ENCODE measurements around the gene RNF225. TPM values are rescaled to one million over a fixed set of nuclear protein-coding genes. Genes with fewer than 3 reads are reported as not detected.

RNF225 gene
- polyA plus RNA-seq, 1 of the 3 experiments (the other 2 are of a cell fraction): 0.13 TPM

DNA sequence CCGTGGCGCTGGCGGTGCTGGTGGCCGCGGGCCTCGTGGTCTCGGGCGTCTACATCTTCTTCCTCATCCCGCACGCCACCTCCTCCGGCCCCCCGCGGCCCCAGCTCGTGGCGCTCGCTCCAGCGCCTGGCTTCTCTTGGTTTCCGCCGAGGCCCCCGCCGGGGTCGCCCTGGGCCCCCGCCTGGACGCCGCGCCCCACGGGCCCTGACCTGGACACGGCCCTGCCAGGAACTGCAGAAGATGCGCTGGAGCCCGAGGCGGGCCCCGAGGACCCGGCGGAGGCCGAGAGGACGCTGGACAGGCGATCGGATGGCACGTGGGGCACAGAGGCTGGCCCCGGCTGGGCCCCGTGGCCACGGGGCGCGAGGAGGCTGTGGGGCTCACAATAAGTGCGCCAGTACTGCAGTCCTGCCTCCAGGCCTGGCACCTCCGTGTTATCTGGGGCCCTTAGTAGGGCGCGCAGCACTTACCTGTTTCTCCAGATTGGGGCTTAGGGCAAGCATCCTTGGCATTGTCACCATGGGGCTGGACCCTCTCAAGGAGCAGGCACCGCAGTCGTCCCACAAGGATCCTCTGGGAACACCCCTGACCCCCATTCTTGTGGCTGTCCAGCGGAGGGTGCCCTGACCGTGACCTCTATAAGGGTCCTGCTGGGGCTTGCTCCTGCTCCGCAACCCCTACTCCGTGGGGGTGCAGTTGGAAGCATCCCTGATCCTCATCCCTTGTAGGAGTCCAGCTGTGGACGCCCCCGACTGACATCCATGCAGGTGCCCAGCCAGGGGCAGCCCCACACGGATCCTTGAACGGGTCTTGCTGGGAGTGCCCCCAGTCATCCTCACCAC lies 1.5 kb downstream of the RNF225 start:
- Histone ChIP-seq H3K36me3 (replicated peaks in 1 of 2; ENCODE audit: control insufficient read depth in 1 of 2, insufficient read depth in 2 of 2, low read length in 1 of 2) (peaks cover 21 to 30% of the 10 kb centered on the region in 2 experiments), H3K4me2 (no peak overlapping the region), H3K9me3 (no peaks in the 10 kb centered on the region), H3K9me2 (no peaks in the 10 kb centered on the region), H2AFZ (ENCODE audit: low read depth) (no peak overlapping the region), H3K27me3 (ENCODE audit: insufficient read depth) (no peaks in the 10 kb centered on the region), H3K79me2 (ENCODE audit: insufficient read depth) (peaks cover 19% of the 10 kb centered on the region), H3K4me1 (ENCODE audit: control insufficient read depth in 1 of 2, insufficient read depth in 2 of 2, low read depth in 1 of 2, low read length in 1 of 2) (peaks cover 6 to 16% of the 10 kb centered on the region in 2 experiments; a peak in 2 of 4 replicates), H4K20me1 (ENCODE audit: insufficient read depth) (peaks cover 10% of the 10 kb centered on the region), H3F3A (replicated peaks; ENCODE audit: insufficient read depth) (peaks cover 40% of the 10 kb centered on the region), H3K4me3 (ENCODE audit: low read depth in 2 of 2, low read length in 1 of 2) (no peak overlapping the region), H3K27ac (ENCODE audit: low read depth in 2 of 2, low read length in 1 of 2) (no peak overlapping the region; a peak in 1 of 4 replicates), H3K9ac (no peak overlapping the region)
- WGBS (ENCODE audit: low lambda C conversion rate): 96% methylated on average over 42 of the region's 58 CpGs
- no peak for TF ChIP-seq JUND (IDR thresholded peaks at IDR 0.05)
- TF ChIP-seq YY1 (IDR thresholded peaks at IDR 0.05; ENCODE audit: low read depth): no peak
- TF ChIP-seq, protein P1, sequence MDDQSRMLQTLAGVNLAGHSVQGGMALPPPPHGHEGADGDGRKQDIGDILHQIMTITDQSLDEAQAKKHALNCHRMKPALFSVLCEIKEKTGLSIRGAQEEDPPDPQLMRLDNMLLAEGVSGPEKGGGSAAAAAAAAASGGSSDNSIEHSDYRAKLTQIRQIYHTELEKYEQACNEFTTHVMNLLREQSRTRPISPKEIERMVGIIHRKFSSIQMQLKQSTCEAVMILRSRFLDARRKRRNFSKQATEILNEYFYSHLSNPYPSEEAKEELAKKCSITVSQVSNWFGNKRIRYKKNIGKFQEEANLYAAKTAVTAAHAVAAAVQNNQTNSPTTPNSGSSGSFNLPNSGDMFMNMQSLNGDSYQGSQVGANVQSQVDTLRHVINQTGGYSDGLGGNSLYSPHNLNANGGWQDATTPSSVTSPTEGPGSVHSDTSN (IDR thresholded peaks at IDR 0.05): no peak
- TF ChIP-seq, protein P2, sequence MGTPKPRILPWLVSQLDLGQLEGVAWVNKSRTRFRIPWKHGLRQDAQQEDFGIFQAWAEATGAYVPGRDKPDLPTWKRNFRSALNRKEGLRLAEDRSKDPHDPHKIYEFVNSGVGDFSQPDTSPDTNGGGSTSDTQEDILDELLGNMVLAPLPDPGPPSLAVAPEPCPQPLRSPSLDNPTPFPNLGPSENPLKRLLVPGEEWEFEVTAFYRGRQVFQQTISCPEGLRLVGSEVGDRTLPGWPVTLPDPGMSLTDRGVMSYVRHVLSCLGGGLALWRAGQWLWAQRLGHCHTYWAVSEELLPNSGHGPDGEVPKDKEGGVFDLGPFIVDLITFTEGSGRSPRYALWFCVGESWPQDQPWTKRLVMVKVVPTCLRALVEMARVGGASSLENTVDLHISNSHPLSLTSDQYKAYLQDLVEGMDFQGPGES (IDR thresholded peaks at IDR 0.05; ENCODE audit: low read depth, low read length): no peak
- TF ChIP-seq NFIC (IDR thresholded peaks at IDR 0.05; ENCODE audit: borderline replicate concordance): no peak
- TF ChIP-seq CHD2 (IDR thresholded peaks at IDR 0.05; ENCODE audit: low read length, partially characterized antibody): no peak
- TF ChIP-seq SIN3A (IDR thresholded peaks at IDR 0.05; ENCODE audit: borderline replicate concordance, low read depth, low read length): no peak
- TF ChIP-seq NRF1 (IDR thresholded peaks at IDR 0.05; ENCODE audit: low read depth, low read length): no peak
- POLR2A ChIA-PET: no interaction called here
- no peak for DNase-seq
- CTCF ChIA-PET: no interaction called here

DNA sequence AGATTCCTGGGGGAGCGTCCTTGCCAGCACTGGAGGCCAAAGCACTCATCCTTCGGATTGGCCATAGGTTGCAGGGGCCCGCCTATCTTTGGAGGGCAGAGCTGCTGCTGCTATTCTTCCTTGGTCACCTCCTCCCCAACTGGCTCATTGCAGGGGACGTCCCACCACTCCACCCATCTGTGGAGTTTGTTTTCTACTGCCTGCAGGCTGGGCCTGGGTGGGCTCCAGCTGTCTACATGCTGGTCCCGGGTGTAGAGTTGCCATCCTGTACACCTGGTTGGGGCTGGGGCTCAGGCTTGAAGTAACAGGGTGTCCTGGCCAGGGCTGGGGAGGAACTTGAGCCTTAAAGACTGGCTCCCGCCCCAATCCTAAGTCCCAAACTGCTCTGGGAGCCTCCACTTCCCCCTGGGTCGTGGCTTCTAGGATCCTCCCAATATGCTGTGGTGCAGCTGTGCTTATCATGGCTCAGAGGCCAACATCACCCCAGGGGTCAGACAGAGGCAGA lies 2.1 kb downstream of the RNF225 start:
- Histone ChIP-seq H3K4me3 (ENCODE audit: low read depth in 2 of 2, low read length in 1 of 2) (no peak overlapping the region), H3K27ac (ENCODE audit: low read depth in 2 of 2, low read length in 1 of 2) (no peak overlapping the region; a peak in 1 of 4 replicates), H3K9me3 (no peaks in the 10 kb centered on the region), H2AFZ (ENCODE audit: low read depth) (no peak overlapping the region), H3K27me3 (ENCODE audit: insufficient read depth) (no peaks in the 10 kb centered on the region), H4K20me1 (ENCODE audit: insufficient read depth) (peaks cover 4% of the 10 kb centered on the region), H3K9ac (no peak overlapping the region), H3K79me2 (ENCODE audit: insufficient read depth) (peaks cover 19% of the 10 kb centered on the region), H3K4me1 (ENCODE audit: control insufficient read depth in 1 of 2, insufficient read depth in 2 of 2, low read depth in 1 of 2, low read length in 1 of 2) (peaks cover 6 to 20% of the 10 kb centered on the region in 2 experiments; a peak in 2 of 4 replicates), H3K36me3 (replicated peaks in 1 of 2; ENCODE audit: control insufficient read depth in 1 of 2, insufficient read depth in 2 of 2, low read length in 1 of 2) (peaks cover 19 to 28% of the 10 kb centered on the region in 2 experiments), H3K9me2 (no peaks in the 10 kb centered on the region), H3K4me2 (no peak overlapping the region), H3F3A (replicated peaks; ENCODE audit: insufficient read depth) (peaks cover 38% of the 10 kb centered on the region)
- ChIA-PET CTCF (no interaction called here), POLR2A (interaction anchor here (2.0 kb wide), 1 partner anchor 10 kb away, joined by 5 read pairs; no protein-coding TSS in a partner anchor)
- no peak for TF ChIP-seq GABPA (IDR thresholded peaks at IDR 0.05; ENCODE audit: low read depth)
- TF ChIP-seq FOXM1 (IDR thresholded peaks at IDR 0.05; ENCODE audit: low read depth): no peak
- TF ChIP-seq, protein P2 (IDR thresholded peaks at IDR 0.05; ENCODE audit: low read depth, low read length): no peak
- TF ChIP-seq, protein P3, sequence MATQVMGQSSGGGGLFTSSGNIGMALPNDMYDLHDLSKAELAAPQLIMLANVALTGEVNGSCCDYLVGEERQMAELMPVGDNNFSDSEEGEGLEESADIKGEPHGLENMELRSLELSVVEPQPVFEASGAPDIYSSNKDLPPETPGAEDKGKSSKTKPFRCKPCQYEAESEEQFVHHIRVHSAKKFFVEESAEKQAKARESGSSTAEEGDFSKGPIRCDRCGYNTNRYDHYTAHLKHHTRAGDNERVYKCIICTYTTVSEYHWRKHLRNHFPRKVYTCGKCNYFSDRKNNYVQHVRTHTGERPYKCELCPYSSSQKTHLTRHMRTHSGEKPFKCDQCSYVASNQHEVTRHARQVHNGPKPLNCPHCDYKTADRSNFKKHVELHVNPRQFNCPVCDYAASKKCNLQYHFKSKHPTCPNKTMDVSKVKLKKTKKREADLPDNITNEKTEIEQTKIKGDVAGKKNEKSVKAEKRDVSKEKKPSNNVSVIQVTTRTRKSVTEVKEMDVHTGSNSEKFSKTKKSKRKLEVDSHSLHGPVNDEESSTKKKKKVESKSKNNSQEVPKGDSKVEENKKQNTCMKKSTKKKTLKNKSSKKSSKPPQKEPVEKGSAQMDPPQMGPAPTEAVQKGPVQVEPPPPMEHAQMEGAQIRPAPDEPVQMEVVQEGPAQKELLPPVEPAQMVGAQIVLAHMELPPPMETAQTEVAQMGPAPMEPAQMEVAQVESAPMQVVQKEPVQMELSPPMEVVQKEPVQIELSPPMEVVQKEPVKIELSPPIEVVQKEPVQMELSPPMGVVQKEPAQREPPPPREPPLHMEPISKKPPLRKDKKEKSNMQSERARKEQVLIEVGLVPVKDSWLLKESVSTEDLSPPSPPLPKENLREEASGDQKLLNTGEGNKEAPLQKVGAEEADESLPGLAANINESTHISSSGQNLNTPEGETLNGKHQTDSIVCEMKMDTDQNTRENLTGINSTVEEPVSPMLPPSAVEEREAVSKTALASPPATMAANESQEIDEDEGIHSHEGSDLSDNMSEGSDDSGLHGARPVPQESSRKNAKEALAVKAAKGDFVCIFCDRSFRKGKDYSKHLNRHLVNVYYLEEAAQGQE (IDR thresholded peaks at IDR 0.05; ENCODE audit: low read depth, low read length): no peak
- no peak for TF ChIP-seq TCF12 (IDR thresholded peaks at IDR 0.05)
- no peak for TF ChIP-seq YY1 (IDR thresholded peaks at IDR 0.05; ENCODE audit: low read depth)
- no peak for DNase-seq
- 94% methylated on average over 7 of the region's 7 CpGs for WGBS (ENCODE audit: low lambda C conversion rate)

All from SK-N-SH (cell line).